PC-3 (cell line): ENCODE data around the gene STAT2. TPM values are rescaled to one million over a fixed set of nuclear protein-coding genes. Genes with fewer than 3 reads are reported as not detected.

Experiments
- ATAC-seq: fragments of 200-7000 bp; cut with Tn5 transposase; 2 replicates; pipeline ENCODE4 v1.9.1; 2020; ENCODE audit warnings: mild to moderate bottlenecking, moderate library complexity
- BruUV-seq: library from RNA; stranded (reverse); fragments of 400-500 nt; replicated peaks from 2 replicates; lab custom pipeline; 2021; lab: Mats Ljungman, UMichigan
- CTCF ChIA-PET: fragments of 300-600 bp; sonication (Branson Sonifier 250); formaldehyde crosslinking; loops from one replicate; lab custom pipeline; 2022; ENCODE audit warnings: antibody characterized with exemption; lab: Charles Lee
- POLR2A ChIA-PET: fragments of 300-600 bp; sonication (Branson Sonifier 250); formaldehyde crosslinking; loops from one replicate; lab custom pipeline; 2022; ENCODE audit warnings: antibody characterized with exemption; ENCODE audit not compliant: unreplicated experiment; lab: Charles Lee
- DNase-seq: peaks from one replicate; pipeline ENCODE4 v3.0.0-alpha.2; 2015
- H2AFZ ChIP-seq: fragments of 300-600 bp; sonication (generic); 2 replicates; pipeline ENCODE4 v1.6.0; 2016; ENCODE audit warnings: antibody characterized with exemption, low read length
- H3F3A ChIP-seq: fragments of 300-600 bp; sonication (generic); one replicate; pipeline ENCODE4 v1.6.0; 2017; ENCODE audit warnings: antibody characterized with exemption, low read length, control low read depth, mild to moderate bottlenecking; ENCODE audit not compliant: unreplicated experiment
- H3K27ac ChIP-seq: fragments of 300-600 bp; sonication (generic); 2 replicates; pipeline ENCODE4 v1.5.1; 2016; ENCODE audit warnings: mild to moderate bottlenecking, low read length
- H3K27me3 ChIP-seq: fragments of 300-600 bp; sonication (generic); 2 replicates; pipeline ENCODE4 v1.6.1; 2016; ENCODE audit warnings: low read length, mixed read lengths
- H3K36me3 ChIP-seq: fragments of 300-600 bp; sonication (generic); 2 replicates; pipeline ENCODE4 v1.6.1; 2016; ENCODE audit warnings: low read depth, mixed run types, low read length, mixed read lengths
- H3K4me1 ChIP-seq: fragments of 300-600 bp; sonication (generic); 2 replicates; pipeline ENCODE4 v1.5.1; 2016; ENCODE audit warnings: low read length; ENCODE audit not compliant: insufficient read depth
- H3K4me2 ChIP-seq: fragments of 300-600 bp; sonication (generic); 2 replicates; pipeline ENCODE4 v1.6.0; 2016; ENCODE audit warnings: low read length
- H3K4me3 ChIP-seq: fragments of 300-600 bp; sonication (generic); 2 replicates; pipeline ENCODE4 v1.5.1; 2016; ENCODE audit warnings: mild to moderate bottlenecking, low read length, mixed read lengths
- H3K79me2 ChIP-seq: fragments of 300-600 bp; sonication (generic); 2 replicates; pipeline ENCODE4 v1.6.1; 2017; ENCODE audit warnings: low read length, mixed read lengths
- H3K9ac ChIP-seq: fragments of 300-600 bp; sonication (generic); 2 replicates; pipeline ENCODE4 v1.6.0; 2016; ENCODE audit warnings: mild to moderate bottlenecking, low read length
- H3K9me2 ChIP-seq: fragments of 300-600 bp; sonication (generic); replicated peaks from 2 replicates; pipeline ENCODE4 v1.6.1; 2016; ENCODE audit warnings: mixed run types, low read length, mixed read lengths
- H3K9me3 ChIP-seq: fragments of 300-600 bp; sonication (generic); 2 replicates; pipeline ENCODE4 v1.6.1; 2016; ENCODE audit warnings: low read length, mixed read lengths
- H4K20me1 ChIP-seq: fragments of 300-600 bp; sonication (generic); 2 replicates; pipeline ENCODE4 v1.6.1; 2016; ENCODE audit warnings: low read length, mixed read lengths
- EZH2 ChIP-seq: fragments of 300-600 bp; sonication (generic); IDR thresholded peaks from one replicate; pipeline ENCODE4 v1.6.1; 2017; ENCODE audit warnings: antibody characterized with exemption, mild to moderate bottlenecking, low read length; ENCODE audit not compliant: unreplicated experiment
- EZH2phosphoT487 ChIP-seq: fragments of 300-600 bp; sonication (generic); IDR thresholded peaks from 2 replicates; pipeline ENCODE4 v1.6.1; 2018; ENCODE audit warnings: mild to moderate bottlenecking, antibody characterized with exemption, low read length, borderline replicate concordance
- intact Hi-C: fragments of 100-400 bp; cut with micrococcal nuclease; formaldehyde crosslinking; loops from 2 replicates; pipeline ENCODE4 v1.9.0; 2023
- total RNA-seq: library from RNA; depleted of rRNA; stranded (reverse); fragments of >200 nt; gene quantifications from 2 replicates; pipeline ENCODE4 v1.2.3, GENCODE V29; 2014
- TF ChIP-seq, protein P1 (sequence below): fragments of 300-600 bp; sonication (generic); conservative IDR thresholded peaks from 2 replicates; pipeline ENCODE4 v1.5.1; 2017; ENCODE audit warnings: antibody characterized with exemption, low read depth, mild to moderate bottlenecking, low read length

STAT2 gene
- total RNA-seq, 1 experiment from 2014 or later: 68.8 TPM

DNA sequence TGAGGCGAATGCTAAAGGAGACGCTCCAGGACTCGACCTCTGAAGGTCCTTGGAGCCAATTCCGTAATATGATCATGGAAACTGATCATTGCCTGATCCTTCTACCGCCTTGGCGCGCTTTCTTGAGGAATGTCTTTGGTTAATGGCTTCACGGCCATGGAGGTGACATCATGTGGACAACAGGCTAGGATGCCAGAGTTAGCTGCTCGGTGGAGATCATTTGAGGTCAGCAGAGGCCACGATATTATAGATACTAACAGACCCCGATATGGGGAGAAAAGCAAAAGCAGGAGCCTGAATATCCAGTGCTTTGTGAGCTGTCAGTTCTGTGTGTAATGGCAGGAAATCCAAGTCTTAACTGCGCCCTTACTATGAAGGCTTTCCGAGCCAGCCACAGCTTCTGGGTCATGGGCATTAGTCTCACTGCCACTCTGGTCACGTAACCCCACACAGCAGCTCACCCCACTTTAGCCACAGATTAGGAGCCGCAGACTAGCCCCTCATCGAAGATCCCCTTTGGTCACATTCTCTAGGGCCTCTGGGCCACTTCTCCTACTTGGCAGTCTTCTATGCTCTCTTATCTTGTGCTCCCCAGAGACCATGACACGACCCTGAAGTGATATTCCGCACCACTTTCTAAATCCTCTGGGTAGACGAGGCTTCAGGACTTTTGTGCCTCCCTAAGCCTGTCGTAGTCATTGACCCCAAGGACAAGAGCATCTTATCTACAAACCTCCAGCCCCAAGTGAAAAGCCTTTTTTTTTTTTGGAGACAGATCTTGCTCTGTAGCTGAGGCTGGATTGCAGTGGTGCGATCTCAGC is 59.1 kb downstream of the STAT2 start:
- DNase-seq (no peak), ATAC-seq (peak; percentile 1; the same call in 1 of the 2 replicates)
- CTCF ChIA-PET: no interaction called here
- H3K79me2 ChIP-seq: peaks cover 42% of the 10 kb centered on the region
- H3K9me2 ChIP-seq: no peaks in the 10 kb centered on the region
- no peaks in the 10 kb centered on the region for H3K9me3 ChIP-seq
- BruUV-seq: TSS peak; percentile 70
- H4K20me1 ChIP-seq: peaks cover 23% of the 10 kb centered on the region; the same call in 1 of the 2 replicates
- intact Hi-C loops: no loop called here
- H3K4me2 ChIP-seq: peak overlapping the region; percentile 86
- H3F3A ChIP-seq: no peaks in the 10 kb centered on the region
- H3K4me1 ChIP-seq: peaks cover 39% of the 10 kb centered on the region
- peak overlapping the region; percentile 89 for H3K9ac ChIP-seq
- TF ChIP-seq EZH2phosphoT487 (no peak), EZH2 (no peak)
- TF ChIP-seq, protein P1, sequence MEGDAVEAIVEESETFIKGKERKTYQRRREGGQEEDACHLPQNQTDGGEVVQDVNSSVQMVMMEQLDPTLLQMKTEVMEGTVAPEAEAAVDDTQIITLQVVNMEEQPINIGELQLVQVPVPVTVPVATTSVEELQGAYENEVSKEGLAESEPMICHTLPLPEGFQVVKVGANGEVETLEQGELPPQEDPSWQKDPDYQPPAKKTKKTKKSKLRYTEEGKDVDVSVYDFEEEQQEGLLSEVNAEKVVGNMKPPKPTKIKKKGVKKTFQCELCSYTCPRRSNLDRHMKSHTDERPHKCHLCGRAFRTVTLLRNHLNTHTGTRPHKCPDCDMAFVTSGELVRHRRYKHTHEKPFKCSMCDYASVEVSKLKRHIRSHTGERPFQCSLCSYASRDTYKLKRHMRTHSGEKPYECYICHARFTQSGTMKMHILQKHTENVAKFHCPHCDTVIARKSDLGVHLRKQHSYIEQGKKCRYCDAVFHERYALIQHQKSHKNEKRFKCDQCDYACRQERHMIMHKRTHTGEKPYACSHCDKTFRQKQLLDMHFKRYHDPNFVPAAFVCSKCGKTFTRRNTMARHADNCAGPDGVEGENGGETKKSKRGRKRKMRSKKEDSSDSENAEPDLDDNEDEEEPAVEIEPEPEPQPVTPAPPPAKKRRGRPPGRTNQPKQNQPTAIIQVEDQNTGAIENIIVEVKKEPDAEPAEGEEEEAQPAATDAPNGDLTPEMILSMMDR: no peak
- H2AFZ ChIP-seq: peak overlapping the region; percentile 87
- POLR2A ChIA-PET: interaction anchor here (0.6 kb wide), 1 partner anchor 197 kb away, joined by 6 read pairs; the partner anchor contains the start of gene PA2G4
- H3K27ac ChIP-seq: peak overlapping the region; percentile 56
- H3K4me3 ChIP-seq: peak overlapping the region; percentile 96
- H3K36me3 ChIP-seq: peaks cover 18% of the 10 kb centered on the region
- no peaks in the 10 kb centered on the region for H3K27me3 ChIP-seq

DNA sequence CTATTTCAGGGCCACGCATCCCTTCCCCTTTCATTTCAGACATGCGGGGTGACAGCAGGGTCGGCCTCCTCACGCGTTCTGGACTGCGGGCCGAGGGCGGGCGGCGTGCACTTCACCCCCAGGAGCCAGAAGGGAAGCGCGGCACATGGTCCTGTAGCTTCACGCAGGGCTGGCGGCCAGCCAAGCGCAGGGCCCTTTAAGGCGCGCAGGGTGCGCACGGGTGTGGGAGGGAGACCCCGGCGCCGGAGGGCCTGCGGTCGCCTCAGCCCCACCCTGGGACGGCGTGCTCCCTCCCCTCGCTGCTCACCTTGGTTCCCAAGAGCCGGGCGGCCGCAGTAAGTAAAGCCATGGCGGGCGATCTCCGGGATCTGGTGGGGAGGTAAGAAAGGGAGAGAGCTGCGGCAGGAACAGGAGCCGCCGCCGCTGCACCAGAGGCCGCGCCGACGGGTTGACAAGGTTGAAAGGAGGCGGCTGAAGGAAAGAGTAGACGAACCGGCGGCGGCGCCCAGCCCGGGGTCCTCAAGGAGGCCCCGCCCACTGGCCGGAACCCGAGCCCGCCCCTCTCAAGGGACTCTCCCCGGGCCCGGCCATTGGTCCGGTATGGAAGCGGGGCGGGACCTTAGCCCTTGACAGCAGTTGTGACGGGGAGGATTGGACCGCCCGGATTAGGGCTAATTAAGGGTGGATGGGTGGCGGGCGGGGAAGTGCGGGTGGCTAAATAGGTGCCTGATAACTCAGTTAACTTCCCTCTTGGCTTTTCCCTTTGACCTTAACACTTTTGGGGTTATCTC is 59.9 kb downstream of the STAT2 start, which contains the start of gene CS:
Gene CS, minus strand, starts transcription at position 478 of the 791 bp plus-strand sequence. Its CDS starts 129 bp downstream, at position 349.
- Histone ChIP-seq H3K4me1 (peaks cover 39% of the 10 kb centered on the region), H3K9me3 (no peaks in the 10 kb centered on the region), H3K36me3 (peaks cover 18% of the 10 kb centered on the region), H3K9me2 (no peaks in the 10 kb centered on the region), H3K79me2 (peaks cover 50% of the 10 kb centered on the region), H3K27me3 (no peaks in the 10 kb centered on the region), H3K27ac (peak within 1 kb of the TSS; percentile 69), H3K4me2 (peak within 1 kb of the TSS; percentile 87), H2AFZ (peak within 1 kb of the TSS; percentile 87), H4K20me1 (peaks cover 23% of the 10 kb centered on the region; the same call in 1 of the 2 replicates), H3K4me3 (peak within 1 kb of the TSS; percentile 96), H3K9ac (peak within 1 kb of the TSS; percentile 89), H3F3A (no peaks in the 10 kb centered on the region)
- intact Hi-C loops: no loop called here
- DNase-seq (peak; percentile 99), ATAC-seq (peak; percentile 95)
- ChIA-PET CTCF (no interaction called here), POLR2A (interaction anchor here (0.6 to 0.7 kb wide), 3 partner anchors 16 to 360 kb away, joined by 3 read pairs; no protein-coding TSS in a partner anchor)
- no peak for TF ChIP-seq EZH2phosphoT487
- BruUV-seq: no TSS peak

DNA sequence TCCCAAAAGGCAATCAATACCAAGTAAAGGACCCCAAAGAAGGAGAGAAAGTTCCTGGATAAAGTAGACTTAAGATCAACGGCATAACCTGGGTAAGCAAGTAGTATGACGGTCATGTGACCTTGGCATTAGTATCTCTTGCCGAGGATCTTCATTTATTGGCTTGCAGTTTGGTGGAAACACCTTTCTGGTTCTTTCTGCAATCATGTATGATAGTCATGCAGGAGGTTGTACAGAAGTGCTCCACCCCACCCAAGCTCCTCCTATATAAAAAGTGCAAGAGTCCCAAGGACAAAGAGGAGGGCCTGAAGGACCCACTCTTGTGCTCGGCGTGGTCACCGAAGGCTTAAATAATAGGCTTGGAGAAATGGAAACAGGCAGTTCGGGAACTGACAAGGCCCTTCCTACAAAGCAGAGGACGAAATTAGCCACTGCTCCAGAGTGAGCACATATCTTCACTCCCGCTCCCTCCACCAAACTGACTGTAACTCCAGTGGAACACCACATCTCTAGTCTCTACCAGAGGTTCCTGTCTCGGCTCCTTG is 60.5 kb downstream of the STAT2 start:
- Histone ChIP-seq H3F3A (no peaks in the 10 kb centered on the region), H3K27me3 (no peaks in the 10 kb centered on the region), H3K9me3 (no peaks in the 10 kb centered on the region), H3K79me2 (peaks cover 57% of the 10 kb centered on the region), H3K9ac (peak overlapping the region; percentile 89), H4K20me1 (peaks cover 23% of the 10 kb centered on the region; the same call in 1 of the 2 replicates), H3K36me3 (peaks cover 18% of the 10 kb centered on the region), H3K4me3 (peak overlapping the region; percentile 96), H3K27ac (peak overlapping the region; percentile 69), H3K9me2 (no peaks in the 10 kb centered on the region), H2AFZ (peak overlapping the region; percentile 34; the same call in 1 of the 2 replicates), H3K4me1 (peaks cover 39% of the 10 kb centered on the region), H3K4me2 (peak overlapping the region; percentile 87)
- intact Hi-C loops: no loop called here
- peak; percentile 16 for ATAC-seq
- TSS peak; percentile 54 for BruUV-seq
- peak; percentile 30 for DNase-seq
- POLR2A ChIA-PET: interaction anchor here (0.6 to 0.7 kb wide), 3 partner anchors 17 to 359 kb away, joined by 3 read pairs; no protein-coding TSS in a partner anchor
- TF ChIP-seq EZH2 (no peak), EZH2phosphoT487 (no peak)
- TF ChIP-seq, protein P1: no peak
- CTCF ChIA-PET: no interaction called here
